ENCODE data around the gene PRKAG2.

The PRKAG2 gene

DNA sequence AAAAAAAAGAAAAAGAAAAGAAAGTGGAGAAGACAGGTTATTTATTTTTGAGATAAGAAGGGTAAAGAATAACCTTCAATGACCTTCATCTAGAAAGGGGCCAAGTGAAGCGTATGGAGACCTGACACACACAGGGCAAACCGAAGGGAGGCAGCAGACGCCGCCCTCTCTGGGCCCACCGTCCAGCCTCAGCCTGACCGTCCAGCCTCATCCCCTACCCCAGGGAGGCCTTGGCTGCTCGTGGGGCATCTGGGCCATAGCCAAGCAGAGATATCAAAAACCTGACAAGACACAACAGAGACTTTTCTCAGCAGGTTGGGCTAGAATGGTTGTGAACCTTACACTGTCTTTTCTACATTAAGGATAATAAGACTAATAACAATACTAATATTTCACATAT, 10.9 kb downstream of the PRKAG2 start:
- DNase-seq (ENCODE audit: low read depth): no peak

- no peak for DNase-seq (ENCODE audit: low read depth)
Measured at GRCh38 chr7:151865070-151865670, 11.7 kb downstream of the PRKAG2 start.

GRCh38 chr7:151864561-151864960, 12.4 kb downstream of the PRKAG2 start:
- DNase-seq (ENCODE audit: low read depth): no peak

DNA sequence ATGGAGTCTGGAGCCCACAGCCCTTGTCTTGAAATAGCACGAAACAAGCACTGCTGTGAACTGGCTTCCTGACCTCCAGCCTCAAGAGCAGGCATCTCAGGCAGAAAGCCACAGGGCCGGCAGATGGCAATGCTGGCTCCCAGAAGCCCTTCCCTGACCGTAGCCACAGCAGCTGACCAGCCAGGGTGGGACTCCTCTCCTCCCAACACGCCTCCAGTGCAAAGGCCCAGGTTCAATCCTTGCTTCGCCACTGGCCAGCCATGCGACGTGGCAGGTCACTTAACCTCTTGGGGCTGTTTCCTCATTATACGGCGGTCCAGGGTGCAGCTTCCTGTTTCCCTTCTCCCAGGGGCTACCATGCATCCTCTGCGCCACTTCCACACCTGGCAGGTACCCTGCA, 12.8 kb downstream of the PRKAG2 start:
- DNase-seq (ENCODE audit: low read depth): no peak

GRCh38 chr7:151863386-151864079, 13.4 kb downstream of the PRKAG2 start:
- DNase-seq (ENCODE audit: low read depth): no peak

DNA sequence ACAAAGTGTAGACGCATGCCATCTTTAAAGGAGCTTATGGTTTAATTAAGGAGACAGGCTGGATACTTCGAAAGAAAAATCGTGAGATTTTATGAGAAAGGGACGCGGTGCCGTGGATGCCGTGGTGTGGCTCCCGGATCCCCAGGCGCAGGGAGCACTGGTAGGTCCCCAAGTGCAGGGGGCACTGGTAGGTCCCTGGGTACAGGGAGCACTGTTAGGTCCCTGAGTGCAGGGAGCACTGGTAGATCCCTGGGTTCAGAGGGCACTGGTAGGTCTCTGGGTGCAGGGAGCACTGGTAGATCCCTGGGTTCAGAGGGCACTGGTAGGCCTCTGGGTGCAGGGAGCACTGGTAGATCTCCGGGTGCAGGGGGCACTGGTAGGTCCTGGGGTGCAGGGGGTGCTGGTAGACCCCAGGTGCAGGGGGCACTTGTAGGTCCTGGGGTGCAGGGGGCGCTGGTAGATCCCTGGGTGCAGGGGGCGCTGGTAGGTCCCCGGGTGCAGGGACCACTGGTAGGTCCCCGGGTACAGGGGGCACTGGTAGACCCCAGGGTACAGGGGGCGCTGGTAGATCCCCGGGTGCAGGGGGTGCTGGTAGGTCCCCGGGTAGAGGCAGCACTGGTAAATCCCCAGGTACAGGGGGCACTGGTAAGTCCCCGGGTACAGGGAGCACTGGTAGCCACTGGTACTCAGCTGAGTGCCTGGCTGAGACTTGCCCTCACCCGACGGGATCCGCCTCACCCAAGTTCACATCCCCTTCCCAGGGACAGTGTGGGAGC, 14.1 kb downstream of the PRKAG2 start:
- no peak for DNase-seq (ENCODE audit: low read depth)

GRCh38 chr7:151861881-151862280, 15.0 kb downstream of the PRKAG2 start:
- no peak for DNase-seq (ENCODE audit: low read depth)

DNA sequence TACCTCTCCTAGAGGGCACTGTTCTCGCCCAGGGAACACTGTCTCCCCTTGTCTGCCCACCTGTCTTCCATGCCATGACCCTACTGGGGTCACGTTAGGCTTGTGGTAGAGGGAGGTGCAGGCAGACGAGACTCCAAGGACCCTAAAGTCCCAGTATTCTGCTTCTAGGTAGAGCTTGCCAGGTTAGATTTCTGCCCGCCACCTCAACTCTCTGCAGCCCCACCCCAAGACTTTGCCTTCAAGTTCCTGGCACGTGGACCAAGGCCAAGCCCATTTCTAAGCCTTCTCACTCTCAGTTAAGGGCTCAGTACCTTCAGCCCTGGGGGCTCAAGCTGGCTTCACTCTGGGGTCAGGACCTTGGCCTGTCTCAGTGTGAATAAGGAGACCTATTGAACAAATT, 16.1 kb downstream of the PRKAG2 start:
- no peak for DNase-seq (ENCODE audit: low read depth)

DNA sequence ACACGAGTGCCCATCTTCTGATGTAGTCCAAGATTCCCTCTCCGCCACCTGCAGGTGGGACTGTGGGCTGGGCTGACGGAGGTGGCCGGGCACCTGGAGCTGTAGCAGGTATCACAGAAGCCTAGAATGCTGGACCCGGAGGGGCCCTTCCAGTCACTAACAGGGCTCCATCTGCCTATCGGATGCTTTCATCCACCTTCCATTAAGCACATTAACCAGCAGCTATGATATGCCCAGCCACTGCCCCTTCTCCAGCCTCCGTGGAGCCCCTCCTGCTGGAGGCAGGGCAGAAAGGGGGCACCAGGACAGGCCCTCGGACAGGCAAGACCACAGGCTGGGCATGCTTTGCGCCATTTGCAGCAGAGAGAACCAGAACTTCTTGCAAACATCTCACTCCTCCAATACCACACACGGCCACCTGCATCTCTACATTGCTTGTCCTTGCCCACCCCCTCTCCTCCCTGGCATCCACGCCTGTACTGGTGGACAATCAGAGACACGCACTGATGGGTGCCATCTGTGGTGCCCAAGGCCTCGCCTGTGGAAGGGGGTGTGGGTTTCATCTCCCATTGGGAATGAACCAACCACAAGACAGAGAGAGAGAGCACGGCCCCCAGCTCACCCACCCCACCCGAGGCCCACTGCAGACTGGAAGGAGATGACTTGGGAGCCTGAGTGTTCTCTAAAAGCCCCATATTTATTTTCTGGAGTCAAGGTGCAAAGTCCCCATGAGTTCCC, 16.8 kb downstream of the PRKAG2 start:
- DNase-seq (ENCODE audit: low read depth): no peak

GRCh38 chr7:151859111-151859947, 17.6 kb downstream of the PRKAG2 start:
- no peak for DNase-seq (ENCODE audit: low read depth)

DNA sequence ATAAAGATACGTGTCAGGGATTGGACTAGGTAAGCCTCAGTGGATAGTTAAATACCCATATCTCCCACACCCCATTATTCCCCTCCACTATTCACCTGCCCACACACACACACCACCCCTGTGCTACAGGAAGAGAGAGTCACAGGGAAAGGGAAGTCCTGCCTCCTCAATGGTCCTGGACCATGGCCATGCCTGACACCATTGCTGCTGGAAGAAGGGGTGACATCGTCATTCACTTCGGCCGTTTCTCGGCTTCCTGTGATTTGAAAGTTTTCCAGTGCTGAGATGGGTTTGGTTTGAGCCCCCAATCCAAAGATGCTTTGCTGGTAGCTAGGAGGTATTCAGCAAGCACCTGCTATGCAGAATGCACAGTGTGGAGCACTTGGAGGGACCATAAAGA, 18.5 kb downstream of the PRKAG2 start:
- no peak for DNase-seq (ENCODE audit: low read depth)

GRCh38 chr7:151857866-151858450, 19.0 kb downstream of the PRKAG2 start:
- no peak for DNase-seq (ENCODE audit: low read depth)

- DNase-seq (ENCODE audit: low read depth): no peak
Measured at GRCh38 chr7:151857412-151857811, 19.5 kb downstream of the PRKAG2 start.

DNA sequence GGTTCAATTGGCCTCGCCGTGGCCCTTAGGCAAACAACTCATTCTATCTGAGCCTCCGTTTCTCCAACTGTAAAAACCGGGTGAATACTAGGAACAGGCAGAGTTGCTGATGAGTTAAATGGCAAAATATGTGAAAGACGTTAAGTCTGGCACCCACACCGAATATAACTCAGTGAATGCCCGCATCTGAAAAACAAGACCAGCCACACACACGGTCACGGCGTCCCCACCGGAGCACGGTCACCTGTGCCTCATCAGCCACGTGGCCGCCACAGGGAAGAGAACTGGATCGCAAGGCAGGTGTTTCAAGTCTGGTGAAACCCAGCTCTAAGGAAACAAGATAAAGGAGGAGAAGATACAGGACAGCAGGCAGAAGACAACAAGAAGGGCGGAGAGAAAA, 20.4 kb downstream of the PRKAG2 start:
- DNase-seq (ENCODE audit: low read depth): no peak

- no peak for DNase-seq (ENCODE audit: low read depth)
Measured at GRCh38 chr7:151856098-151856497, 20.8 kb downstream of the PRKAG2 start.

GRCh38 chr7:151854720-151855071, 22.2 kb downstream of the PRKAG2 start:
- DNase-seq (ENCODE audit: low read depth): no peak

DNA sequence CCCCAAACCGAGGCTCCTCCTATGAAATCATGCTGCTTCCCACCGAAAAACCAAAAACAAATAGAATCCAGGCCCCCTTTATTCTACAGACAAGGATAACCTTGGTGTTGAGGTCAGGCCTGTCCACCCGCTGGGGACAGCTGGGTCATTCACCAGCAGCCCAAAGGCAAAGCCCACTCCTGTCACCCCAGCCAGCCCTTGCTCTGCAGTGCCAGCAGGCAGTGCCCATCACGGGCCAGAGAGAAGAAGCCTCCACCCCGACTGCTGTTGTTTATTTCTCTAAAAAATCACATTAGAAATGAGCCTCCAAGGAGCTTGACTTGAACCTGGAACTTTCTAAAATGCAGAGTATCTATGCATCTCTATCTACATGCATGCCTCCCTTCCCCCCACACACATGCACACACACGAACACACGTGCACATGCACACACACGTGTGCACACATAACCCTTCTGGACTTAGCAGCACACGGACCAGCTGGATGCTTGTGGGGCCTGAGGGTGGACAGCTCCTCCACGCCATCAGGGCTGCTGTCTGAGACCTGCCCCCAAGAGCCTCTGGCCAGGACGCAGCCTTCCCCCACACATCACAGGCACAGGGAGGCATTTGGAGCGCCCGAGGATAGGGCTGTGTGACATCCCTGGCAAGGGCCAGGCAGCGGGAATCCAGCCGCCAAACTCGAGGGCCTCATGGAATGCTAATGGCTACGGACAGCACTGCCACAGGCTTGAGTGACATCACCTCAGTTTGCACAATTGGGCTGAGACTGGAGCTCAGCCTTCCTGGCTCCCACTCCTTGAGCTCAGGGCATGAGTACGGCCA, 22.8 kb downstream of the PRKAG2 start:
- DNase-seq (ENCODE audit: low read depth): no peak

DNA sequence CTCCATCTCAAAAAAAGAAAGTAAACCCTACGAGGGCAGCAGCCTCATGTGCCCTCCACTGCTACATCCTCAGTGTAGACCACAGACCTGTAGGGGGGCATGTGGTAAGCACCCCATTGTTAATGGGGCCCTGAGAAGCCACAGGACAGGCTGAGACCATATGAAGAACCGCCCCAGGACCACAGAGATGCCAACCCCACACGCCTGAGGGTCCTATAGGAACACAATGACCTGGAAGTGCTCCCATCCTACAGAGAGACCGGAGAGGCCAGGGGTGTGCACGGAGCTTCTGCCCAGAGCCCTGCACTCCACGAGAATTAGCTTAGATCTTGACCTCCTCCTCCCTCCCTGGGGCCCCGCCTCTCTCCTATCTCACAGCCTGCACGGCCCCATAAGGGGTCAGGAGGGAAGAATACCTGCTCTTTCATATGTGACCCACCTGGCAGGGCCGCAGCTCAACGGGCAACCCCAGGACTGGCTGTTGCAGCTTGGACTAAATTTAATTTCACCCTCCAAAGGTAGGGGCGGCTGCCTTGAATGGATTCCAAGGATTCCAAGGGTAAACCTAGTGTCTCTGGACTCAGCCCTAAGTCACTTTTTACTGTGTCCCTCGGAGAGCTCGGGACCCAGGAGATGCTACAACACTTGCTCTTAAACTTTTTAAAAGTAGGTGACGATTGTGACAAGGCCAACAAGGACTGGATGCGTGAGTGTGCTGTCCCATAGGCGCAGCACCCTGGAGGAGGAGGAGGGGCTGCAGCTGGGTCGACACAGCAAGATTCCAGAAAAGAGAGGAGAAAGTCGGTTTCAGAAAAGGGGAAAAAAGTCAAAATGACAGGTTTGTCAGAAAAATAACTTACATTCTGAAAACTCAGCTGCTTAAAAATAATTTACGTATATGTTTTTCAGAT, 24.2 kb downstream of the PRKAG2 start:
- DNase-seq (ENCODE audit: low read depth): no peak

DNA sequence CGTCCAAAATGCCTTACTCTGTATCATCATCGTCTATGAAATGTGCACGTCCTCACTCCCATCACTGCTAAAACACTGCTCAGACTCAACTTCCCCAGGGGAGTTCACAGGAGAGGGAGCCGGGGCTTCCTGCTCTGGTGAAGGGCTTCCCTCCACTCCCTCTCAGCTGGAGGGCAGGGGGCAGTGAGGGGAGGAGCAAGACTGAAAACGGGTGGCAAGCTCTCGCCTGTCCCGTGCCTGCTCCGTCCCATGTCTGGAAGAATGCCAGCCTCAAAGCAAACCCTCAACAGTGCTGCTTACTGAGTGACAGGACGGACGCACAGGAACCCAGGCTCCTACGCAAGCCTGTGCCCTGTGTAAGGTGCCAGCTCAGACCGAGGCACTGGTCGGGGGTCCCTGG, 25.1 kb downstream of the PRKAG2 start:
- no peak for DNase-seq (ENCODE audit: low read depth)

Data from T-helper 22 cell (primary cell).